HCT116 (cell line): Measurements from ENCODE around the gene PACRG.

Source experiments
- CEBPB ChIP-seq: IDR thresholded peaks from 2 replicates; pipeline ENCODE4 v1.6.1; 2012; ENCODE audit warnings: low read depth
- CTCF ChIP-seq, 3 experiments: fragments of 200-600 bp in 1 of 3; sonication (generic) in 1 of 3; IDR thresholded peaks in 2 of 3; conservative IDR thresholded peaks in 1 of 3; 2 replicates each; pipeline ENCODE4 v1.5.1; 2012 to 2017; ENCODE audit warnings: low read depth in 2 of 3, low read length in 2 of 3, antibody characterized with exemption in 1 of 3, borderline replicate concordance in 1 of 3, control low read depth in 1 of 3, mild to moderate bottlenecking in 1 of 3, mixed read lengths in 1 of 3, mixed run types in 1 of 3, moderate library complexity in 1 of 3; ENCODE audit not compliant: insufficient read depth in 1 of 3
- EZH2 ChIP-seq: fragments of 200-600 bp; sonication (generic); IDR thresholded peaks from 2 replicates; pipeline ENCODE4 v1.6.1; 2017; ENCODE audit warnings: antibody characterized with exemption, mixed run types
- POLR2A ChIP-seq: IDR thresholded peaks from 2 replicates; pipeline ENCODE4 v1.7.0; 2011; ENCODE audit warnings: borderline replicate concordance; ENCODE audit not compliant: insufficient read depth, insufficient read length; ENCODE audit errors: extremely low read depth

GRCh38 chr6:162778603-162779002, 50.8 kb downstream of the PACRG start:
- TF ChIP-seq POLR2A (no peak), CEBPB (no peak), CTCF (IDR thresholded peaks at IDR 0.05 in 2 of 3, conservative IDR thresholded peaks at IDR 0.05 in 1 of 3; ENCODE audit: borderline replicate concordance in 1 of 3, insufficient read depth in 1 of 3, low read depth in 2 of 3, low read length in 2 of 3) (no peak), EZH2 (no peak)
